Mesenchymal stem cell (in vitro differentiated cells and primary cell): Measurements from ENCODE around the gene ELOVL7.
"Not testable (repeated sequence)": the region's sequence is repeated elsewhere in the genome, so short reads cannot be mapped to it uniquely, and the experiment has no call there.

Experiments used
- DNase-seq: peaks from one replicate; pipeline ENCODE4 v3.0.0-alpha.2; 2013
- H2AFZ ChIP-seq: one replicate; pipeline ENCODE4 v1.6.1; 2013; ENCODE audit warnings: low read depth, mild to moderate bottlenecking, control low read depth, inconsistent platforms, low read length, moderate library complexity
- H2AK5ac ChIP-seq: 2 replicates; pipeline ENCODE4 v1.6.1; 2013; ENCODE audit warnings: low read length, moderate library complexity, mild to moderate bottlenecking, inconsistent platforms; ENCODE audit not compliant: severe bottlenecking
- H2BK120ac ChIP-seq: one replicate; pipeline ENCODE4 v1.6.1; 2013; ENCODE audit warnings: low read depth, mild to moderate bottlenecking, inconsistent platforms, low read length, moderate library complexity
- H2BK12ac ChIP-seq, 2 experiments: one replicate each; pipeline ENCODE4 v1.6.1; 2013; ENCODE audit warnings: inconsistent platforms in 2 of 2, low read length in 2 of 2, mild to moderate bottlenecking in 2 of 2, moderate library complexity in 2 of 2, control low read depth in 1 of 2
- H2BK15ac ChIP-seq: one replicate; pipeline ENCODE4 v1.6.1; 2013; ENCODE audit warnings: mild to moderate bottlenecking, low read depth, inconsistent platforms; ENCODE audit not compliant: poor library complexity, severe bottlenecking
- H2BK5ac ChIP-seq: 2 replicates; pipeline ENCODE4 v1.6.1; 2013; ENCODE audit warnings: low read depth, mild to moderate bottlenecking, low read length, control low read depth, inconsistent platforms; ENCODE audit not compliant: poor library complexity, severe bottlenecking
- H3K14ac ChIP-seq, 2 experiments: one replicate each; pipeline ENCODE4 v1.6.1; 2013; ENCODE audit warnings: inconsistent platforms in 2 of 2, low read length in 2 of 2, control low read depth in 1 of 2, mild to moderate bottlenecking in 1 of 2, moderate library complexity in 1 of 2
- H3K18ac ChIP-seq, 2 experiments: one replicate each; pipeline ENCODE4 v1.6.1; 2013; ENCODE audit warnings: inconsistent platforms in 2 of 2, low read length in 2 of 2, control low read depth in 1 of 2, low read depth in 1 of 2, mild to moderate bottlenecking in 1 of 2
- H3K23ac ChIP-seq, 2 experiments: one replicate each; pipeline ENCODE4 v1.6.1; 2013; ENCODE audit warnings: inconsistent platforms in 2 of 2, low read length in 2 of 2, mild to moderate bottlenecking in 2 of 2, moderate library complexity in 2 of 2, control low read depth in 1 of 2
- H3K27ac ChIP-seq: 2 replicates; pipeline ENCODE4 v1.5.1; 2013; ENCODE audit warnings: mild to moderate bottlenecking, moderate library complexity, low read length, control low read depth, inconsistent platforms; ENCODE audit not compliant: poor library complexity, severe bottlenecking
- H3K27me3 ChIP-seq, 2 experiments: 2 replicates each; pipeline versions ENCODE4 v1.6.1 to v1.7.0; 2013; ENCODE audit warnings: low read length in 2 of 2, mild to moderate bottlenecking in 2 of 2, moderate library complexity in 2 of 2, control low read depth in 1 of 2, inconsistent platforms in 1 of 2; ENCODE audit not compliant: control insufficient read depth in 1 of 2, insufficient read depth in 1 of 2
- H3K36me3 ChIP-seq, 2 experiments: 2 replicates each; pipeline versions ENCODE4 v1.6.1 to v1.7.0; 2013; ENCODE audit warnings: low read length in 2 of 2, control low read depth in 1 of 2, inconsistent platforms in 1 of 2, low read depth in 1 of 2, mild to moderate bottlenecking in 1 of 2; ENCODE audit not compliant: insufficient read depth in 2 of 2, control insufficient read depth in 1 of 2
- H3K4ac ChIP-seq, 2 experiments: one replicate each; pipeline ENCODE4 v1.6.1; 2013; ENCODE audit warnings: inconsistent platforms in 2 of 2, low read length in 2 of 2, mild to moderate bottlenecking in 2 of 2, moderate library complexity in 2 of 2, control low read depth in 1 of 2, low read depth in 1 of 2
- H3K4me1 ChIP-seq: 2 replicates; pipeline ENCODE4 v1.6.1; 2013; ENCODE audit warnings: low read depth, low read length, control low read depth; ENCODE audit not compliant: control insufficient read depth, insufficient read depth
- H3K4me2 ChIP-seq: 2 replicates; pipeline ENCODE4 v1.6.1; 2013; ENCODE audit warnings: low read length, mild to moderate bottlenecking, inconsistent platforms; ENCODE audit not compliant: poor library complexity, severe bottlenecking
- H3K4me3 ChIP-seq, 2 experiments: 2 replicates each; pipeline versions ENCODE4 v1.5.1 to v1.7.0; 2013; ENCODE audit warnings: low read length in 2 of 2, mild to moderate bottlenecking in 2 of 2, control low read depth in 1 of 2, low read depth in 1 of 2; ENCODE audit not compliant: insufficient read depth in 1 of 2
- H3K79me1 ChIP-seq: replicated peaks from 2 replicates; pipeline ENCODE4 v1.6.1; 2013; ENCODE audit warnings: mild to moderate bottlenecking, control low read depth, low read length, inconsistent platforms; ENCODE audit not compliant: poor library complexity, severe bottlenecking
- H3K9ac ChIP-seq: 2 replicates; pipeline ENCODE4 v1.7.0; 2013; ENCODE audit warnings: mild to moderate bottlenecking, low read length, moderate library complexity
- H3K9me3 ChIP-seq: 2 replicates; pipeline ENCODE4 v1.7.0; 2013; ENCODE audit warnings: mild to moderate bottlenecking, low read length; ENCODE audit not compliant: control insufficient read depth
- H4K8ac ChIP-seq: one replicate; pipeline ENCODE4 v1.6.1; 2013; ENCODE audit warnings: inconsistent platforms, mild to moderate bottlenecking, low read length, moderate library complexity
- H4K91ac ChIP-seq: one replicate; pipeline ENCODE4 v1.6.1; 2013; ENCODE audit warnings: mild to moderate bottlenecking, low read length, inconsistent platforms
- WGBS: methylation state at CpG from one replicate; pipeline ENCODE4 v1.1.7; 2013; ENCODE audit warnings: mixed read lengths; 5-methylcytosine and 5-hydroxymethylcytosine counted together

The ELOVL7 gene

GRCh38 chr5:60872892-60873291, 28.8 kb upstream of the ELOVL7 start:
- H3K4ac ChIP-seq, result no peak overlapping the region
- H3K18ac ChIP-seq, result no peak overlapping the region
- no peak overlapping the region for H3K27ac ChIP-seq
- H2BK5ac ChIP-seq, result no peak overlapping the region
- H2AFZ ChIP-seq, result no peak overlapping the region
- no peak overlapping the region for H3K4me3 ChIP-seq
- H3K79me1 ChIP-seq, result no peaks in the 10 kb centered on the region
- H2AK5ac ChIP-seq, result no peak overlapping the region
- peaks cover 17% of the 10 kb centered on the region for H3K9me3 ChIP-seq
- H4K91ac ChIP-seq, result no peak overlapping the region
- no peak overlapping the region for H3K14ac ChIP-seq
- no peaks in the 10 kb centered on the region for H3K27me3 ChIP-seq
- no peak overlapping the region for H4K8ac ChIP-seq
- DNase-seq, result no peak
- no peak overlapping the region for H3K4me2 ChIP-seq
- no peak overlapping the region for H3K23ac ChIP-seq
- H2BK120ac ChIP-seq, result no peak overlapping the region
- H3K36me3 ChIP-seq, result no peaks in the 10 kb centered on the region
- no peak overlapping the region for H2BK12ac ChIP-seq
- no peak overlapping the region for H3K9ac ChIP-seq
- H3K4me1 ChIP-seq, result no peaks in the 10 kb centered on the region
- no peak overlapping the region for H2BK15ac ChIP-seq

DNA sequence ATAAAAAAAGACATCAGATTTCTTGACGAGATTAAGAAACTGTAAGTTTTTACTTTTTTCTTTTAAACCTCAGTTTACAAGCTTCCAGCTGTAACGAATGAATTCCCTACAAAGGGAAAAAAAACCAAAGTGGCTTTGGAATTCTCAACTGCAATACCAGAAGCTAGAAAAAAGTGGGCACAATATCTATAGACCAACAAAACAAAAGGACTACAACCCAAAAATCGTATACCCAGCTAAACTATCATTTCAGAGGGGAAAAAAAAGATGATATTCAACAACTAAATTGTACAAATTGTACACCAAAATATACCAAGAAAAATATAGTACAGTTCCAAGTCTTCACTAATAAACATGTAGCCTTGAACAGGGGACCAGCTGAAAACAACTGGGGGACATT, 26.8 kb upstream of the ELOVL7 start:
- H2BK15ac ChIP-seq, result no peak overlapping the region
- no peak overlapping the region for H4K8ac ChIP-seq
- H2AFZ ChIP-seq, result no peak overlapping the region
- H3K27ac ChIP-seq, result no peak overlapping the region
- no peaks in the 10 kb centered on the region for H3K79me1 ChIP-seq
- no peak overlapping the region for H3K9ac ChIP-seq
- H4K91ac ChIP-seq, result no peak overlapping the region
- H3K23ac ChIP-seq, result no peak overlapping the region
- H3K27me3 ChIP-seq, result no peaks in the 10 kb centered on the region
- H2BK5ac ChIP-seq, result no peak overlapping the region
- H3K14ac ChIP-seq, result no peak overlapping the region
- WGBS, result 96% methylated on average over 2 of the region's 3 CpGs
- DNase-seq, result no peak
- no peak overlapping the region for H2BK120ac ChIP-seq
- H2BK12ac ChIP-seq, result no peak overlapping the region
- no peaks in the 10 kb centered on the region for H3K4me1 ChIP-seq
- no peaks in the 10 kb centered on the region for H3K36me3 ChIP-seq
- H3K9me3 ChIP-seq, result peaks cover 17% of the 10 kb centered on the region
- no peak overlapping the region for H3K18ac ChIP-seq
- no peak overlapping the region for H3K4me2 ChIP-seq
- H2AK5ac ChIP-seq, result no peak overlapping the region
- H3K4ac ChIP-seq, result no peak overlapping the region
- H3K4me3 ChIP-seq, result no peak overlapping the region

GRCh38 chr5:60860572-60860971, 16.5 kb upstream of the ELOVL7 start:
- not testable (repeated sequence) for H2AFZ ChIP-seq, H2BK5ac ChIP-seq, H2BK120ac ChIP-seq, H3K4me1 ChIP-seq, H2BK15ac ChIP-seq, H3K79me1 ChIP-seq, H3K27me3 ChIP-seq, H3K14ac ChIP-seq, H3K36me3 ChIP-seq, H3K18ac ChIP-seq, H3K9me3 ChIP-seq, H3K4ac ChIP-seq, H3K4me3 ChIP-seq, DNase-seq, H4K91ac ChIP-seq, H3K9ac ChIP-seq, H2AK5ac ChIP-seq, H2BK12ac ChIP-seq, H3K23ac ChIP-seq, H4K8ac ChIP-seq, H3K4me2 ChIP-seq, H3K27ac ChIP-seq
- 92% methylated on average over 16 of the region's 16 CpGs for WGBS

DNA sequence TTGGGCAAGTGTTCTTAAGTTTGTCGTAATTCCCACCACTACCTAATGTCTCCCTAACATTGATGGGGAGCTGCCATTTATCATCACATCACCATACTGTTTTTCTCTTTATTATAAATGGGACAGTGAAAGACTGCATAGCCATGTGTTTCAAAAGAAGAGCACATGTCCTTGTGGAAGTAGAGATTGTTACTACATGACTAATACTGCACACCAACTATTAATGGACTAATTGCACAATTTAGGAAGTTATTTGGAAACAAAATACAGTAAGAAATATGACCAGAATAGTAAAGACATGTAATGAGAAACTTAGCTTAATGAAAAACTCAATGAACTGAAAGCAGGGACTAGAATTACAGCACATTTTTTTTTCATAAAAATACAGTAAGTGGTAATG, 12.0 kb upstream of the ELOVL7 start:
- H3K14ac ChIP-seq, result no peak overlapping the region
- no peaks in the 10 kb centered on the region for H3K79me1 ChIP-seq
- no peak overlapping the region for H3K23ac ChIP-seq
- H3K36me3 ChIP-seq, result no peaks in the 10 kb centered on the region
- no peak overlapping the region for H3K4ac ChIP-seq
- H2BK120ac ChIP-seq, result no peak overlapping the region
- no peaks in the 10 kb centered on the region for H3K27me3 ChIP-seq
- no peaks in the 10 kb centered on the region for H3K9me3 ChIP-seq
- WGBS, result 62% methylated on average over 1 of the region's 1 CpG
- H3K4me3 ChIP-seq, result no peak overlapping the region
- no peak overlapping the region for H3K27ac ChIP-seq
- H3K9ac ChIP-seq, result no peak overlapping the region
- H3K18ac ChIP-seq, result no peak overlapping the region
- no peak overlapping the region for H2AK5ac ChIP-seq
- no peak overlapping the region for H4K91ac ChIP-seq
- no peak overlapping the region for H2BK12ac ChIP-seq
- H4K8ac ChIP-seq, result no peak overlapping the region
- no peak overlapping the region for H2BK15ac ChIP-seq
- H2AFZ ChIP-seq, result no peak overlapping the region
- H3K4me2 ChIP-seq, result no peak overlapping the region
- no peak overlapping the region for H2BK5ac ChIP-seq
- peak; percentile 72 for DNase-seq
- no peaks in the 10 kb centered on the region for H3K4me1 ChIP-seq
